Neural progenitor cell (in vitro differentiated cells): ENCODE data around the gene SAMD3. TPM values are rescaled to one million over a fixed set of nuclear protein-coding genes. Genes with fewer than 3 reads are reported as not detected.

Source experiments
- DNase-seq: peaks from one replicate; pipeline ENCODE4 v3.0.0-alpha.2; 2016; ENCODE audit warnings: low spot score
- H2AFZ ChIP-seq: fragments of 200-600 bp; sonication (generic); replicated peaks from 2 replicates; pipeline ENCODE4 v1.6.1; 2016; ENCODE audit warnings: antibody characterized with exemption
- H3F3A ChIP-seq: fragments of 200-600 bp; sonication (generic); 2 replicates; pipeline ENCODE4 v1.6.1; 2016; ENCODE audit warnings: antibody characterized with exemption, low read depth
- H3K27ac ChIP-seq: fragments of 200-600 bp; sonication (generic); 2 replicates; pipeline ENCODE4 v1.5.1; 2016; ENCODE audit warnings: mild to moderate bottlenecking
- H3K27me3 ChIP-seq: fragments of 200-600 bp; sonication (generic); 2 replicates; pipeline ENCODE4 v1.6.1; 2016; ENCODE audit warnings: mild to moderate bottlenecking, moderate library complexity
- H3K36me3 ChIP-seq: fragments of 200-600 bp; sonication (generic); 2 replicates; pipeline ENCODE4 v1.5.1; 2016
- H3K4me1 ChIP-seq: fragments of 200-600 bp; sonication (generic); 2 replicates; pipeline ENCODE4 v1.6.1; 2016; ENCODE audit warnings: mixed run types
- H3K4me2 ChIP-seq: fragments of 200-600 bp; sonication (generic); 2 replicates; pipeline ENCODE4 v1.6.1; 2016
- H3K4me3 ChIP-seq: fragments of 200-600 bp; sonication (generic); 2 replicates; pipeline ENCODE4 v1.5.1; 2016
- H3K79me2 ChIP-seq: fragments of 200-600 bp; sonication (generic); 2 replicates; pipeline ENCODE4 v1.6.1; 2016; ENCODE audit warnings: low read depth
- H3K9ac ChIP-seq: fragments of 200-600 bp; sonication (generic); 2 replicates; pipeline ENCODE4 v1.6.1; 2016
- H3K9me3 ChIP-seq: fragments of 200-600 bp; sonication (generic); 2 replicates; pipeline ENCODE4 v1.5.1; 2016; ENCODE audit warnings: low read depth
- H4K20me1 ChIP-seq: fragments of 200-600 bp; sonication (generic); 2 replicates; pipeline ENCODE4 v1.6.1; 2016; ENCODE audit warnings: low read depth
- H3K27ac Mint-ChIP-seq: 3 replicates; pipeline ENCODE4 v1.8.0; 2021; ENCODE audit warnings: mixed read lengths
- H3K27me3 Mint-ChIP-seq: 2 replicates; pipeline ENCODE4 v1.8.0; 2022; ENCODE audit warnings: low read depth, mild to moderate bottlenecking, inconsistent platforms, moderate library complexity, mixed read lengths; ENCODE audit not compliant: insufficient read depth
- H3K36me3 Mint-ChIP-seq: 3 replicates; pipeline ENCODE4 v1.8.0; 2021; ENCODE audit warnings: mixed read lengths
- H3K4me1 Mint-ChIP-seq: 3 replicates; pipeline ENCODE4 v1.8.0; 2021; ENCODE audit warnings: mixed read lengths
- H3K4me3 Mint-ChIP-seq: 3 replicates; pipeline ENCODE4 v1.8.0; 2021; ENCODE audit warnings: mild to moderate bottlenecking, moderate library complexity, mixed read lengths
- H3K9me3 Mint-ChIP-seq: 3 replicates; pipeline ENCODE4 v1.8.0; 2020; ENCODE audit warnings: mixed read lengths
- EZH2 ChIP-seq: fragments of 200-600 bp; sonication (generic); IDR thresholded peaks from 2 replicates; pipeline ENCODE4 v1.6.1; 2017; ENCODE audit warnings: antibody characterized with exemption, mild to moderate bottlenecking, moderate library complexity
- EZH2phosphoT487 ChIP-seq: fragments of 200-600 bp; sonication (generic); IDR thresholded peaks from 2 replicates; pipeline ENCODE4 v1.6.1; 2017; ENCODE audit warnings: antibody characterized with exemption
- total RNA-seq: library from RNA; depleted of rRNA; stranded (reverse); fragments of >200 nt; gene quantifications from 2 replicates; pipeline ENCODE4 v1.2.3, GENCODE V29; 2015; ENCODE audit warnings: low replicate concordance
- TF ChIP-seq, protein P1 (sequence below): fragments of 200-600 bp; sonication (generic); IDR thresholded peaks from 2 replicates; pipeline ENCODE4 v1.5.1; 2017; ENCODE audit warnings: antibody characterized with exemption, mild to moderate bottlenecking

SAMD3 gene
- total RNA-seq, 1 donor from 2014 or later: 2.0 TPM

DNA sequence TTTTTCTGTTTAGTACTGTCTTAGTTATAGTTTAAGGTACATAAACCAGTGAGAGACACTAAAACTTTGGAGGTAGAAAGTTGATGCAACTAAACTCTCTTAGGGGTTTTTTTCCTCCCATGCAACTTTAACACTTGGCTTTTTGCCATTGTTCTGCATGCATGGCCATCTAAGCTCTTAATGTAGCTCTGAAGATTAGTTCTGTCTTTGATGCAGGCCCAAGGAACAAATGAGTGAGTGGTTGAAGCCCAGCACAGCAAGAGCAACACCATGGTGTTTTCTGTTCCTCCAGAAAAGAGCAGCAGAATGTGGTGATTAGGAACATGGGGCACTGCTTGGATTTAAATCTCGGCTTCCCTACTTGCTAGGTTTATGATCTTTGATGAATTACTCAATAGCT, 115.0 kb downstream of the SAMD3 start:
- no peaks in the 10 kb centered on the region for H4K20me1 ChIP-seq
- H3K27me3 ChIP-seq: no peaks in the 10 kb centered on the region
- H3K9me3 ChIP-seq: no peaks in the 10 kb centered on the region
- H3K4me3 ChIP-seq: no peak overlapping the region
- no peaks in the 10 kb centered on the region for H3K4me1 ChIP-seq
- H3K79me2 ChIP-seq: no peaks in the 10 kb centered on the region
- Mint-ChIP-seq H3K27me3 (peaks cover 4% of the 10 kb centered on the region), H3K36me3 (peaks cover 33% of the 10 kb centered on the region), H3K4me3 (no peak overlapping the region), H3K27ac (no peak overlapping the region), H3K9me3 (peaks cover 14% of the 10 kb centered on the region), H3K4me1 (peaks cover 9% of the 10 kb centered on the region)
- H2AFZ ChIP-seq: no peak overlapping the region
- no peak for TF ChIP-seq EZH2phosphoT487
- TF ChIP-seq, protein P1, sequence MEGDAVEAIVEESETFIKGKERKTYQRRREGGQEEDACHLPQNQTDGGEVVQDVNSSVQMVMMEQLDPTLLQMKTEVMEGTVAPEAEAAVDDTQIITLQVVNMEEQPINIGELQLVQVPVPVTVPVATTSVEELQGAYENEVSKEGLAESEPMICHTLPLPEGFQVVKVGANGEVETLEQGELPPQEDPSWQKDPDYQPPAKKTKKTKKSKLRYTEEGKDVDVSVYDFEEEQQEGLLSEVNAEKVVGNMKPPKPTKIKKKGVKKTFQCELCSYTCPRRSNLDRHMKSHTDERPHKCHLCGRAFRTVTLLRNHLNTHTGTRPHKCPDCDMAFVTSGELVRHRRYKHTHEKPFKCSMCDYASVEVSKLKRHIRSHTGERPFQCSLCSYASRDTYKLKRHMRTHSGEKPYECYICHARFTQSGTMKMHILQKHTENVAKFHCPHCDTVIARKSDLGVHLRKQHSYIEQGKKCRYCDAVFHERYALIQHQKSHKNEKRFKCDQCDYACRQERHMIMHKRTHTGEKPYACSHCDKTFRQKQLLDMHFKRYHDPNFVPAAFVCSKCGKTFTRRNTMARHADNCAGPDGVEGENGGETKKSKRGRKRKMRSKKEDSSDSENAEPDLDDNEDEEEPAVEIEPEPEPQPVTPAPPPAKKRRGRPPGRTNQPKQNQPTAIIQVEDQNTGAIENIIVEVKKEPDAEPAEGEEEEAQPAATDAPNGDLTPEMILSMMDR: no peak
- TF ChIP-seq EZH2: no peak
- H3K36me3 ChIP-seq: no peaks in the 10 kb centered on the region
- no peak overlapping the region for H3K27ac ChIP-seq
- DNase-seq: peak; percentile 4
- no peak overlapping the region for H3K4me2 ChIP-seq
- H3K9ac ChIP-seq: no peak overlapping the region
- no peaks in the 10 kb centered on the region for H3F3A ChIP-seq

DNA sequence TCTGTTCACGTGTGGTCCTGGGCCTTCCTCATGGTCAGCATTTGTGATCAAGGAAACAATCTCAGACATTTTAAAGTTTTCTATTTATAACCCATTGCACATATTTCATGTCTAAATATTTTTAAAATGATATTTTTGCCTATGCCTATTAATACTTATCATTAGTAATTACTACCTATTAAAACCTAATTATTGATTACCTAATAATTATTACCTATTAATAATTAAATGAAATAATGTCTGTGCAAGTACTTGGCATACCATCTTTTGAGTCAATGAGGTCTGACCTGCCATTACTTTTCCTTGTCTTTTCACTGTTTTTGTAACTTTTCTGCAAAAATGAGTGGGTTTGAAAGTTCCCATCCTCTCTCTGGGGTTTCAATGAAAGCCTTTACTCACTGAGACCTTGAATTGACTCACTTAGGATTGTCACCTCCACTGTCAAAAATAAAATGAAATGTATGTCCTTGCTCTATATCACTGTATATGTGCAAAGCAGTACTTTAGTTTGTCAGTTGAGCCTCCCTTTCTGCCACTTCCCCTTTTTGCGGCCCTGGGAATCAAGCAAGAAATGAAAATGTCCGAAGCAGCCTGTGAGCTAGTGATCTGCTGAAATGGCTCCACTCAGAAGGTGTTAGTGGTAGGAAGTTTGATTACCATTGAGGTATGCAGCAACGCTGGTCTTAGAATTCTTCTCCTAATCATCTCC, 116.6 kb downstream of the SAMD3 start:
- H2AFZ ChIP-seq: no peak overlapping the region
- Mint-ChIP-seq H3K9me3 (peaks cover 16% of the 10 kb centered on the region), H3K4me1 (peaks cover 9% of the 10 kb centered on the region), H3K36me3 (peaks cover 45% of the 10 kb centered on the region), H3K27ac (no peak overlapping the region), H3K27me3 (no peaks in the 10 kb centered on the region), H3K4me3 (no peak overlapping the region)
- H3K9ac ChIP-seq: no peak overlapping the region
- H3K79me2 ChIP-seq: no peaks in the 10 kb centered on the region
- DNase-seq: no peak
- H3K9me3 ChIP-seq: no peaks in the 10 kb centered on the region
- H3F3A ChIP-seq: no peaks in the 10 kb centered on the region
- no peak overlapping the region for H3K4me3 ChIP-seq
- no peak overlapping the region for H3K4me2 ChIP-seq
- H3K36me3 ChIP-seq: no peaks in the 10 kb centered on the region
- no peaks in the 10 kb centered on the region for H3K27me3 ChIP-seq
- no peak overlapping the region for H3K27ac ChIP-seq
- TF ChIP-seq, protein P1: no peak
- TF ChIP-seq EZH2phosphoT487 (no peak), EZH2 (no peak)
- no peaks in the 10 kb centered on the region for H3K4me1 ChIP-seq
- no peaks in the 10 kb centered on the region for H4K20me1 ChIP-seq

DNA sequence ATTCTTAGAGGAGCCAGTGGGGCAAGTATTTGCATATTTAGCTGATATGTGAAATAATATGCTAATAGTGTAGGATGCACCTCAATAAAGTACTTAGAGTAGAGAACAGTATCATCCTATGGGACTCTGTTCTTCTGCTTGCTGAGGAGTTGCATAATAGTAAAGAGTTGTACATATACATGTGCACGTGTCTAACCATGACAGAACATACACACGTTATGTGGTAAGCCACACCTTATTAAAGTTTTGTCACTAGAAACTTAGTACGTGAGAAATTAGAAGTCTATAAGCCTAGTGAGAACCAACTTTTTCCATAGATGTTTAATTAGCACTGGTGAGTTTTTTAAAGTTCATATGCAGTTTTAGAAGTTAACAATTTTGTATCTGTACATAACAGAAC, 123.6 kb downstream of the SAMD3 start:
- no peak overlapping the region for H3K4me2 ChIP-seq

More for the DNA sequence above, 123.6 kb downstream of the SAMD3 start:
- Histone ChIP-seq H3K4me3 (no peak overlapping the region), H4K20me1 (no peaks in the 10 kb centered on the region), H3K9me3 (no peaks in the 10 kb centered on the region), H3K27ac (no peak overlapping the region), H3K79me2 (no peaks in the 10 kb centered on the region), H3K27me3 (no peaks in the 10 kb centered on the region), H3K4me1 (no peaks in the 10 kb centered on the region), H3F3A (no peaks in the 10 kb centered on the region), H3K9ac (no peak overlapping the region), H3K36me3 (no peaks in the 10 kb centered on the region), H2AFZ (no peak overlapping the region)
- Mint-ChIP-seq H3K36me3 (peaks cover 35% of the 10 kb centered on the region), H3K4me1 (peaks cover 16% of the 10 kb centered on the region), H3K27ac (no peak overlapping the region), H3K4me3 (no peak overlapping the region), H3K27me3 (no peaks in the 10 kb centered on the region), H3K9me3 (peaks cover 2% of the 10 kb centered on the region)
- TF ChIP-seq, protein P1: no peak
- TF ChIP-seq EZH2 (no peak), EZH2phosphoT487 (no peak)
- no peak for DNase-seq
